GM21786 (cell line): Measurements from ENCODE around the gene ITGA8.
"Not testable (repeated sequence)": the region's sequence is repeated elsewhere in the genome, so short reads cannot be mapped to it uniquely, and the experiment has no call there.

Experiments used
- ATAC-seq: cut with Tn5 transposase; IDR thresholded peaks from one replicate; pipeline ENCODE4 v1.9.1; 2021; ENCODE audit not compliant: unreplicated experiment

Gene ITGA8

GRCh38 chr10:15516256-15517085 is 203.3 kb downstream of the ITGA8 start:
- no peak for ATAC-seq

- no peak for ATAC-seq
These were observed 204.5 kb downstream of the ITGA8 start for GRCh38 chr10:15515202-15515601.

GRCh38 chr10:15510963-15511362 is 208.8 kb downstream of the ITGA8 start:
- no peak for ATAC-seq

GRCh38 chr10:15505329-15505728 is 214.4 kb downstream of the ITGA8 start:
- no peak for ATAC-seq

GRCh38 chr10:15504101-15504840 is 215.5 kb downstream of the ITGA8 start:
- ATAC-seq, result no peak

- ATAC-seq, result no peak
These were observed 224.7 kb downstream of the ITGA8 start for GRCh38 chr10:15494850-15495506.

GRCh38 chr10:15491856-15492642 is 227.7 kb downstream of the ITGA8 start:
- ATAC-seq, result no peak

GRCh38 chr10:15489431-15489830 is 230.3 kb downstream of the ITGA8 start:
- ATAC-seq, result no peak

- ATAC-seq, result no peak
These were observed 232.3 kb downstream of the ITGA8 start for GRCh38 chr10:15487376-15487775.

- no peak for ATAC-seq
These were observed 233.3 kb downstream of the ITGA8 start for GRCh38 chr10:15486404-15486803.

- ATAC-seq, result no peak
These were observed 233.9 kb downstream of the ITGA8 start for GRCh38 chr10:15485684-15486316.

GRCh38 chr10:15485027-15485426 is 234.7 kb downstream of the ITGA8 start:
- ATAC-seq, result no peak

- ATAC-seq, result no peak
These were observed 235.6 kb downstream of the ITGA8 start for GRCh38 chr10:15484128-15484527.

- no peak for ATAC-seq
These were observed 236.3 kb downstream of the ITGA8 start for GRCh38 chr10:15483215-15484075.

- ATAC-seq, result no peak
These were observed 237.6 kb downstream of the ITGA8 start for GRCh38 chr10:15482156-15482555.

- no peak for ATAC-seq
These were observed 240.8 kb downstream of the ITGA8 start for GRCh38 chr10:15478950-15479349.

GRCh38 chr10:15478429-15478828 is 241.3 kb downstream of the ITGA8 start:
- ATAC-seq, result no peak

GRCh38 chr10:15476337-15476736 is 243.4 kb downstream of the ITGA8 start:
- no peak for ATAC-seq

GRCh38 chr10:15475439-15475838 is 244.3 kb downstream of the ITGA8 start:
- not testable (repeated sequence) for ATAC-seq

- ATAC-seq, result no peak
These were observed 245.1 kb downstream of the ITGA8 start for GRCh38 chr10:15474671-15475070.
